Left lung (tissue), 10 donors: ENCODE measurements around the gene TXNDC17. TPM values are rescaled to one million over a fixed set of nuclear protein-coding genes. Genes with fewer than 3 reads are reported as not detected.
"Not testable (repeated sequence)": the region's sequence is repeated elsewhere in the genome, so short reads cannot be mapped to it uniquely, and the experiment has no call there.

ENCODE experiments used
- ATAC-seq: fragments of 200-7000 bp; cut with Tn5 transposase; one replicate; pipeline ENCODE4 v1.9.1; 2020; ENCODE audit warnings: moderate library complexity
- DNase-seq, 4 donors: peaks; one replicate each; pipeline ENCODE4 v3.0.0-alpha.2; 2013 to 2020
- H3K27ac ChIP-seq, 2 donors: fragments of 200-600 bp; sonication (generic) in 1 of 2; one replicate each; pipeline versions ENCODE4 v1.5.0 to v1.8.0; 2020 to 2021
- H3K27me3 ChIP-seq, 2 donors: fragments of 200-600 bp; sonication (generic) in 1 of 2; one replicate each; pipeline versions ENCODE4 v1.5.0 to v1.8.0; 2020 to 2021
- H3K36me3 ChIP-seq, 2 donors: fragments of 200-600 bp; sonication (generic) in 1 of 2; one replicate each; pipeline versions ENCODE4 v1.5.0 to v1.8.0; 2020 to 2021
- H3K4me1 ChIP-seq, 2 donors: fragments of 200-600 bp; one replicate each; pipeline ENCODE4 v1.8.0; 2021
- H3K4me3 ChIP-seq, 2 donors: fragments of 200-600 bp; sonication (generic) in 1 of 2; one replicate each; pipeline versions ENCODE4 v1.5.0 to v1.8.0; 2020 to 2021; ENCODE audit warnings: mild to moderate bottlenecking in 1 of 2
- H3K9me3 ChIP-seq, 2 donors: fragments of 200-600 bp; sonication (generic) in 1 of 2; one replicate each; pipeline versions ENCODE4 v1.5.0 to v1.8.0; 2020 to 2021
- intact Hi-C, 2 donors: fragments of 100-400 bp; cut with DNase I; formaldehyde crosslinking; loops; one replicate each; pipeline versions ENCODE4 v1.11.2 to v1.14.2; 2022
- polyA plus RNA-seq, 6 donors: library from polyadenylated mRNA; unstranded; fragments of 120-200 nt; gene quantifications; one replicate each; pipeline ENCODE4 v1.2.1, GENCODE V29; 2013; ENCODE audit not compliant: insufficient read length in 6 of 6
- total RNA-seq, 2 donors: library from RNA; stranded (reverse); fragmentation: NEBNext Ultra II Directional; extraction: Animal tissue kit (Norgen Biotek cat#: 25700); gene quantifications; one replicate each; pipeline ENCODE4 v1.2.1, GENCODE V29; 2021
- TF ChIP-seq, protein P1 (sequence below), 2 donors: fragments of 200-600 bp; sonication (generic) in 1 of 2; IDR thresholded peaks; one replicate each; pipeline versions ENCODE4 v1.5.0 to v1.8.0; 2021; ENCODE audit warnings: antibody characterized with exemption in 2 of 2
- donor health status: DM: no; HTN: yes; CAD: no.
- donor health status: DM: no; HTN: no; CAD: no.

TXNDC17 gene
- total and polyA plus RNA-seq, 8 donors, result 78.9 to 102 (median 91.2) TPM

DNA sequence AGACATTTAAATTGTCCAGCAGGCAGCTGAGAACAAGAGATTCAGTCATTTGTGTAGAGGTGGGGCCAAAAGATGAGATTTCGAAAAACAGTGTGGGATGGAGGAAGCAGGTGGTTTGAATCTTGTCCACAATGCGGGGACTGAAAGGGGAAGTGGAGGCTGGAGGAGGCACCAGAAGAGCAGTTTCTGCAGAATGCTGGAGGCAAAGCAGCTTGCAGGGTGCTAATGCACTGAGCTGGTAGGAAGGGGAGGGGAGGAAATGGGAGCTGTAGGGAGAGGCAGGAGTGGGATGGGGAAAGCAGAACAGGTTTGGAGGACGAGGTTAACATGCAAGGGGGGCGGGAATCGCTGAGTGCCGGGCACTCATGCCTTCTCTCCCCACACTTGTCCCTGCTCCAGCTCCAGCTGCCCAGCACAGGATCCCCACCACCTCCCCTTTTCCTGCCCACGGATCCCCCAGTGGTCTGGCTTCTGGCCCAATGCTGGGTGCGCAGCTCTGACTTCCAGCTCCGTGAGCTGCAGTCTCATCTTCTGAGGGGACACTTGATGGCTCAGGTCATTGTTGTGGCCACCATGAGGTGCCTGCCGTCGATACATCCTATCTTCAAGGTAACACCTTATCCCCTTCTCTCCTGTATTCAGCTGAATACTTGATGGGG, 20.1 kb downstream of the TXNDC17 start:
- H3K36me3 ChIP-seq, result no peaks in the 10 kb centered on the region
- no peaks in the 10 kb centered on the region for H3K9me3 ChIP-seq
- H3K4me3 ChIP-seq, result no peak overlapping the region
- H3K27me3 ChIP-seq, result peaks cover 8 to 44% of the 10 kb centered on the region in 2 donors
- intact Hi-C loops, result no loop called here
- DNase-seq (peak in 1 of 4 donors; percentile 41), ATAC-seq (peak; percentile 6)
- H3K27ac ChIP-seq, result no peak overlapping the region
- TF ChIP-seq, protein P1, sequence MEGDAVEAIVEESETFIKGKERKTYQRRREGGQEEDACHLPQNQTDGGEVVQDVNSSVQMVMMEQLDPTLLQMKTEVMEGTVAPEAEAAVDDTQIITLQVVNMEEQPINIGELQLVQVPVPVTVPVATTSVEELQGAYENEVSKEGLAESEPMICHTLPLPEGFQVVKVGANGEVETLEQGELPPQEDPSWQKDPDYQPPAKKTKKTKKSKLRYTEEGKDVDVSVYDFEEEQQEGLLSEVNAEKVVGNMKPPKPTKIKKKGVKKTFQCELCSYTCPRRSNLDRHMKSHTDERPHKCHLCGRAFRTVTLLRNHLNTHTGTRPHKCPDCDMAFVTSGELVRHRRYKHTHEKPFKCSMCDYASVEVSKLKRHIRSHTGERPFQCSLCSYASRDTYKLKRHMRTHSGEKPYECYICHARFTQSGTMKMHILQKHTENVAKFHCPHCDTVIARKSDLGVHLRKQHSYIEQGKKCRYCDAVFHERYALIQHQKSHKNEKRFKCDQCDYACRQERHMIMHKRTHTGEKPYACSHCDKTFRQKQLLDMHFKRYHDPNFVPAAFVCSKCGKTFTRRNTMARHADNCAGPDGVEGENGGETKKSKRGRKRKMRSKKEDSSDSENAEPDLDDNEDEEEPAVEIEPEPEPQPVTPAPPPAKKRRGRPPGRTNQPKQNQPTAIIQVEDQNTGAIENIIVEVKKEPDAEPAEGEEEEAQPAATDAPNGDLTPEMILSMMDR (IDR thresholded peaks at IDR 0.05), result no peak
- H3K4me1 ChIP-seq, result peaks cover 0 to 9% of the 10 kb centered on the region in 2 donors

DNA sequence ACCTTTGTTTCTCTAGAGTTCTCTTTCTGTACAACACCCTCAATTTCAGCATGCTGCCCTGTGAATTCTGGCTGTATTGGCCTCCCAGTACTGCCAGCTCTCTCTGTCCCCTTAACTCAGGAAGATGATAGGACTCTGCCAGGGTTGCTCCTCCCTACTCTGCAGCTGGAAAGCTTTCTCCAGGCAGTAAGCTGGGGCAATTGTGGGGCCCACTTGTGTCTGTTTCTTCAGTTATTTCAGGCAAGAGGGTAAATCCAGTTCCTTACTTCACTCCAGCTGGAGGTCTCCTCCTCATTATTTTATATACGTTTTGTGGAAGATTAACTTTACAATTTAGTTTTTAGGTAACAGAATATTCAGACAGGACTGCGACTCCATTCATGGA, 20.6 kb downstream of the TXNDC17 start:
- Histone ChIP-seq H3K9me3 (no peaks in the 10 kb centered on the region), H3K4me1 (peaks cover 0 to 9% of the 10 kb centered on the region in 2 donors), H3K27me3 (peaks cover 8 to 40% of the 10 kb centered on the region in 2 donors), H3K27ac (no peak overlapping the region), H3K4me3 (no peak overlapping the region), H3K36me3 (no peaks in the 10 kb centered on the region)
- no peak for DNase-seq
- TF ChIP-seq, protein P1 (IDR thresholded peaks at IDR 0.05), result no peak
- intact Hi-C loops, result no loop called here
- ATAC-seq, result no peak

DNA sequence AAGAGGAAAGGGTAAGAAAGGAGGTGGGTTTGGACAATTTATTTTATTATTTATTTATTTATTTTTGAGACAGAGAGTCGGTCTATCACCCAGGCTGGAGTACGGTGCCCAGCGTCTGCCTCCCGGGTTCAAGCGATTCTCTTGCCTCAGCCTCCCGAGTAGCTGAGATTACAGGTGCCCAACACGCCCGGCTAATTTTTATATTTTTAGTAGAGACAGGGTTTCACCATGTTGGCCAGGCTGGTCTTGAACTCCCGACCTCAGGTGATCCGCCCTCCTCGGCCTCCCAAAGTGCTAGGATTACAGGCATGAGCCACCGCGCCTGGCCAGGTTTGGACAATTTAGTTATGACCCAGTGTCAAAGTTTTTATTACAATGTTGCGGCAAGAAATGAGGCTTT, 22.3 kb downstream of the TXNDC17 start:
- peaks cover 0 to 34% of the 10 kb centered on the region in 2 donors for H3K27me3 ChIP-seq
- H3K4me1 ChIP-seq, H3K4me3 ChIP-seq, H3K27ac ChIP-seq, intact Hi-C loops, H3K9me3 ChIP-seq, DNase-seq, ATAC-seq, H3K36me3 ChIP-seq: not testable (repeated sequence)

DNA sequence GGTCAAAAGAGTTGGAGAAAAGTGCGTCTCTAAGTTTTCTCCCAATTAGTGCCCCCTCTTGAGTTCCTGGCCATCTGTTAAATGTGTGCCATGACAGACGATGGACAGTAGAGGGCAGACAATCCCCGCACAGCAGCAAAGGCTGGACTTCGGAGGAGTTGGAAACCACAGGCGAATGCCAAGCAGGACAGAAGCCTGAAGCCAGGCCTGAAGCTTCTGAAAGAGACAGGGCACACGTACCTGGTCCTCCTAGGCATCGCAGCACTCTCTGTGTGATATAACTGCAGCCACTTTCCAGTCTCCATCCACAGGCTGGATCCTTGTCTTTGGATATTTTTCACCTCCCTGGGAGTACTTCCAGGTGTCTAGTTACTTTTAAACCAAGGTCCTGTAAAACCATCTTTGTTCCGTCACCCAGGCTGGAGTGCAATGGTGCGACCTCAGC, 25.2 kb downstream of the TXNDC17 start:
- Histone ChIP-seq H3K4me3 (no peak overlapping the region), H3K27me3 (peaks cover 0 to 32% of the 10 kb centered on the region in 2 donors), H3K27ac (no peak overlapping the region), H3K36me3 (no peaks in the 10 kb centered on the region), H3K9me3 (no peaks in the 10 kb centered on the region), H3K4me1 (peaks cover 0 to 2% of the 10 kb centered on the region in 2 donors)
- ATAC-seq, result peak; percentile 100
- intact Hi-C loops, result no loop called here
- DNase-seq, result peak in 3 of 4 donors; percentile 60 to 88 (median 67)
- TF ChIP-seq, protein P1 (IDR thresholded peaks at IDR 0.05), result peak; percentile 79 to 80

DNA sequence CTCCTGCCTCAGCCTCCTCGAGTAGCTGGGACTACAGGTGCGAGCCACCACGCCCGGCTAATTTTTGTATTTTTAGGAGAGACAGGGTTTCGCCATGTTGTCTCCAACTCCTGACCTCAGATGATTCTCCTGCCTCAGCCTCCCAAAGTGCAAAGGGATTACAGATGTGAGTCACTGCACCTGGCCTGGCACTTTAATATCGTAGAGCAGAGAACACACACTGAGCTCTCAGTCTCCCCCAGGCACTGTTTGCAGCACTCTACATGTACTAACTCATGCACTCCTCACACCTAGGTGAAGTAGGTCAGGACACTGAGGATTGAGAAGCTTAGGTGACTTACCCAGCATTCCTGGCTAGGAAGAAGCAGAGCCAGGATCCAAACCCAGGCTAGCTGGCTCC, 25.7 kb downstream of the TXNDC17 start:
- intact Hi-C loops, result no loop called here

More for the DNA sequence above, 25.7 kb downstream of the TXNDC17 start:
- H3K27me3 ChIP-seq, result peaks cover 0 to 32% of the 10 kb centered on the region in 2 donors
- H3K36me3 ChIP-seq, result no peaks in the 10 kb centered on the region
- no peaks in the 10 kb centered on the region for H3K9me3 ChIP-seq
- no peak for ATAC-seq
- TF ChIP-seq, protein P1 (IDR thresholded peaks at IDR 0.05), result no peak
- H3K4me1 ChIP-seq, result no peaks in the 10 kb centered on the region
- no peak overlapping the region for H3K4me3 ChIP-seq
- no peak for DNase-seq
- H3K27ac ChIP-seq, result no peak overlapping the region
